Mesodermal cell (in vitro differentiated cells): ENCODE results near the gene GAP43.

Source experiments
- H3K27ac ChIP-seq: 2 replicates; pipeline ENCODE4 v1.7.0; 2013; ENCODE audit warnings: mild to moderate bottlenecking, low read depth, low read length, moderate library complexity; ENCODE audit not compliant: severe bottlenecking
- H3K36me3 ChIP-seq: 2 replicates; pipeline ENCODE4 v1.7.1; 2013; ENCODE audit warnings: mild to moderate bottlenecking, low read length, moderate library complexity; ENCODE audit not compliant: control insufficient read depth, insufficient read depth
- H3K4me1 ChIP-seq: one replicate; pipeline ENCODE4 v1.7.1; 2013; ENCODE audit warnings: mild to moderate bottlenecking, low read length; ENCODE audit not compliant: insufficient read depth, control insufficient read depth, poor library complexity, severe bottlenecking
- H3K4me3 ChIP-seq: 2 replicates; pipeline ENCODE4 v1.7.0; 2013; ENCODE audit warnings: low read length, control low read depth, mild to moderate bottlenecking; ENCODE audit not compliant: insufficient read depth, poor library complexity, severe bottlenecking; ENCODE audit errors: extremely low read depth
- H3K9me3 ChIP-seq: 2 replicates; pipeline ENCODE4 v1.7.1; 2013; ENCODE audit warnings: mild to moderate bottlenecking, low read length, moderate library complexity; ENCODE audit not compliant: control insufficient read depth
- WGBS, 2 experiments: methylation state at CpG; one replicate each; pipeline ENCODE4 v1.1.5; 2013; ENCODE audit warnings: missing lambda C conversion rate in 2 of 2; ENCODE audit not compliant: insufficient coverage in 2 of 2; 5-methylcytosine and 5-hydroxymethylcytosine counted together

Gene GAP43

DNA sequence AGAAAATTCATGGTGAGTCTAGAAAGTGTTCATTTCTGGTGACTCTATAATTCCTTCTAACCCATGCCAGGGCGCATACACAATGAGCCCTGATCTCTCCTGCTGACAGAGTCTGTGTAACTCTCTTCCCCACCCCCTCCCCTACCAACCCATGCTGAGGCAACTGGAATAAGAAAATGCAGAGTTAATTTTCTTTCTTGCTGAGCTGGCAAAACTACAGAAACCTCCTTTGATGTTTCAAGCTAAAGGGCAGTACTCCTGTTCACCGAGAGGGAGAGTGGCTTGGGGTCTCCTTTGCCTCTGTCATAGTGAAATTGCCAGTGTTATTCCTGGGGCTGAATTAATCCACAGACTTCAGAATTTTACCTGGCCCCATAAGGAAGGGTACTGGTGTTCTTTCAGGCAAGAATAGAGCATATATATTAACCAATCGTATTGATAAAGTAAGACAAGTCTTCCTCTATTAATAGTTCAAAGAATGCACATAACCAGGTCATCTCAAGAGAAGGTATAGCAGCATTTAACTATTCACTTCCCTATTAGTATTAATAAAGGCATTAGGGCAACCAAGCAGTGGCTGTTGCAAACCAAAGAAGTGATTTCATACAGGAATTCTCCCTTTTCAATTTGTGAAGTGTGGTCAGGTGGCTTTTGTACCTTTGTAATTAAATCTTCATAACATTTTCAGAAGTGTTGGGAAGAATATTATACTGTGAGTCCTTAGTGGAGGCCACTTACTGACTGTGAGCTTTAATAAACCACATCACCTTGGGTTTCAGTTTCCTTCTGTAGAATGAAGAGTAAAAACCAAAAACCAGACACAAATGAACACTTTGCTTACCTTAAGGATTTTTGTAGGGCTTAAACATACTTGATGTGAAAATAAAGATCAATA lies 4.1 kb downstream of the GAP43 start:
- Histone ChIP-seq H3K27ac (no peak overlapping the region), H3K4me1 (peaks cover 23% of the 10 kb centered on the region)
- WGBS, 2 experiments = 0% methylated on average over 1 of the region's 3 CpGs; no CpG with 5 or more reads in 1 of the 2 experiments

DNA sequence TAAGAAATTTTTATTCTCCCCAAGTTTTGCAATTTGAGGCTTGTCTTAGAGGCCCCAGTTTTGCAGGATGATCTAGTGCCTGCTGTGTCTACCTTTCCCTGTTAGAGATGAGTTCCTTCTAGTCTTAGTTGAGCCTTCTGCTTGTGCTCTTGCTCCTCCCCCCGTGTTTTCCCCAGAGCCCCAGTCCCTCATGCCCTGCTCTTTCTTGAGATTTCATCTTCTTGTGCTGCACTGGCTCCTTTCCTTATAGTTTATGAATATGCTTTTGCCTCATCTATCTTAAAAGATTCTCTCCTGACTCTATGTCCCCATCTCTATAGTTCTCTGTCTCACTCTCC lies 4.7 kb downstream of the GAP43 start:
- H3K36me3 ChIP-seq = no peaks in the 10 kb centered on the region
- H3K9me3 ChIP-seq = no peaks in the 10 kb centered on the region
- peaks cover 21% of the 10 kb centered on the region for H3K4me1 ChIP-seq
- no peak overlapping the region for H3K27ac ChIP-seq
- WGBS, 2 experiments = 33 to 63% methylated on average over 1 of the region's 1 CpG
- no peak overlapping the region for H3K4me3 ChIP-seq

More for the DNA sequence above, 4.1 kb downstream of the GAP43 start:
- Histone ChIP-seq H3K36me3 (no peaks in the 10 kb centered on the region), H3K4me3 (no peak overlapping the region), H3K9me3 (no peaks in the 10 kb centered on the region)

DNA sequence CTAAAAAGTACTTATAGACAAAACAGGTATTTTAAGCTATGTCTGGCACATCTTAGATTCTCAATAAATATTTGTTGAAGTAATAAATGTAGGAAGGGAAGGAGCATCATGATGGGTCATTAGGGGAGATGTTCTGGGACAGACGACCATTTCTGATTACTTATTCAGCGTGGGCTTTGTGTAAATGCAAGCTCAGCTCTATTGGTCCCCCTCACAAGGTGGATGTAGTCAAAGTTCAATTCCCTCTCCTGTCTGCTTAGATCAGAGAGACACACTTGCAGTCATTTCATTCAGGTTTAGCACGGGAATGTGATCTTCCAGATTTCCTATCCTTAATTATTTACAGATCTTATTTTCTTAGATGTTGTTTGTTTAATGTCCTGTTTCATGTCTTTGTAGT lies 7.5 kb downstream of the GAP43 start:
- 84 to 90% methylated on average over 2 of the region's 3 CpGs for WGBS, 2 experiments
- no peaks in the 10 kb centered on the region for H3K36me3 ChIP-seq
- no peaks in the 10 kb centered on the region for H3K9me3 ChIP-seq
- no peak overlapping the region for H3K4me3 ChIP-seq
- H3K27ac ChIP-seq = no peak overlapping the region
- peaks cover 9% of the 10 kb centered on the region for H3K4me1 ChIP-seq

DNA sequence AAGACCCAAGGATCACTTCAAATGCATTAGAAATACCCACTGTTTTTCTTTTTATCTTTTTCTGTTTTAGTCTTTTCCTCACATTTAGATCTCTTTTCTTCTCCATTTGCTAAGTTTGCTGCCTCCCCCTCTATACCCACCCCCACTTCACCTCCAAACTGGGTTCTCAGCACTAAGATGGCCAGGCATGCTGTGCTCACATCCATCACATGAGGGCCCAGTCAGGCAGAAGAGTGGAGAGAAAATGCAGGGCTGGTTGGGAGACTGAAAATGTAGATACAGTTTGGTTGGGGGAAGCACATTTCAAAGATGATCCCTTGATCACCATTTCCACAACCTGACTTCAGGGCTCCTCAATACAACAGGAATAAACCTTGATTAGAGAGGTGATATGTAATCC lies 8.7 kb downstream of the GAP43 start:
- no peak overlapping the region for H3K4me3 ChIP-seq
- no peaks in the 10 kb centered on the region for H3K9me3 ChIP-seq
- no peak overlapping the region for H3K27ac ChIP-seq
- no peaks in the 10 kb centered on the region for H3K36me3 ChIP-seq
- H3K4me1 ChIP-seq = peaks cover 3% of the 10 kb centered on the region

DNA sequence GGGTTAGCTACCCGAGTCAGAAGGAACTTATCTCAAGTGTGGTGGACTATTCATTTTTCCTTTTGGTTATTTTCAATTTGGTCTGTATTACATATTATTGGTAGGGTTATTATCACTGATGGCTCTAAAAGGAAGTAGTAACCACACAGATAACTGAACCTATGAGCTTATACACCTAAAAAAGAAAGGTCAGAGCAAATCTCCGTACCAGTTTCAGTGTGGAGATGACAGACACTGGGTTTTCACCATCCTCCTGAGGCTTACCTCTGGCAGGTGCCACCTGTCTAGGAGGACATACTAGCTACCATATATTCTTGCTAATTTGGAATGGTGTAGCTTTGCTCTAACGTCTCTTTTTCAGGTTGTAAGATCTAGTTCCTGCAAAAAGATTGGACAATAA lies 10.2 kb downstream of the GAP43 start:
- Histone ChIP-seq H3K36me3 (no peaks in the 10 kb centered on the region), H3K27ac (no peak overlapping the region), H3K4me1 (peaks cover 4% of the 10 kb centered on the region), H3K9me3 (no peaks in the 10 kb centered on the region), H3K4me3 (no peak overlapping the region)
- 100% methylated on average over 1 of the region's 3 CpGs; no CpG with 5 or more reads in 1 of the 2 experiments for WGBS, 2 experiments

DNA sequence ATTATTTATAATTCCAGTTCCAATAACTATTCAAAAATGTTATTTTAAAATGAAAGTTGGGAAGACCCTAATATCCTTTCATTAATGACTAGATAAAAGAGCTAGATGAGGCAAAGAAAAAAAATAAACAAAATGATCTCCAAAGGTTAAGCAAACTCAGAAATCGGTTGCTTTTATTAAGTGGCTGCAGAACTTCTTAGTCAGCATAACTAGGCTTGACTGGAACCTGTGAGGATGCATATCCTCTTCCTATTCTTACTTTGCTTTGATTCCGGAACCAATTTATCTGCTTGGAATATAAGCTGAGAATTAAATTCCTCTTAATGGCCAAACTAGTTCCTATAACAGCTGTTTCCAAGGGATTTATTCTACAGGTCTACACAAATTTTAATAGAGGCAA lies 10.7 kb downstream of the GAP43 start:
- H3K4me1 ChIP-seq = peaks cover 7% of the 10 kb centered on the region
- no peak overlapping the region for H3K27ac ChIP-seq
- 100% methylated on average over 1 of the region's 2 CpGs for WGBS, 2 experiments
- no peak overlapping the region for H3K4me3 ChIP-seq
- no peaks in the 10 kb centered on the region for H3K9me3 ChIP-seq
- no peaks in the 10 kb centered on the region for H3K36me3 ChIP-seq

DNA sequence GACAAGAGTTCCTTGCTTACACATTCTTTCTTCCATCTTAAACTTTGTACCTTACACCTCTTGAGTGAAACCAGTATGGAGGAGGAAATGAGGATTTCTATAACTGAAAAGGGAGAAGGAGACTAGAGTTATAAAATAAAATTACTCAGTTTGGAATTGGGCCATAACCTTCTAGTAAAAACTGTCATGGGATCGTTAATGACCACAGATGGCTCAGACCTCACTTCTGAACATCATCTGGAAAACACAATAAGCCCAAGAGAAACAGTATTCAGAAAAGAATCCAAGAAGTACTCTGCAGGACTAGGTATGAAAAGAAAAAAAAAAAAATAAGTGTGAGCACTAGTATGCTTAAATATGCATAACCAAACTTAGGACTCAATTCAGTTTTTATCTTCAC lies 12.1 kb downstream of the GAP43 start:
- WGBS, 2 experiments = no CpG with 5 or more reads among the region's 1 CpG

DNA sequence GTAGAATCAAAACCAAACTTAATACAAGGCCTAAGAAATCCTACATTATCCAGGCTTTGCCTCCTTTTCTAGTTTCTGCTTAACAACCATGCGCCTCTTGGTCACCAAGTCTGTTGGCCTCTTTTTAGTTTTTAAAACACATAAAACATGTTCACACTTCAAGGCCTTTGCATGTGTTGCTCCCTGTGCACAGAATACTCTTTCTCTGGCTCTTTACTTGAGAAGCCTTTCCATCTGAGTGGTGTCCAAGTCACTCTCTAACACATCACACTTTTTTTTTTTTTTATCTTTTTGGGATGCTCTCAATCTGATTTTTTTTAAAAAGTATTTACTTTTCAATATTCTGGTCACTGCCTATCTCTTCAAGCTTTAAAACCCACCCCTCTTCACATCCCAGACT lies 14.9 kb downstream of the GAP43 start:
- peaks cover 11% of the 10 kb centered on the region for H3K4me1 ChIP-seq
- no peaks in the 10 kb centered on the region for H3K9me3 ChIP-seq
- 100% methylated on average over 1 of the region's 1 CpG for WGBS, 2 experiments
- no peak overlapping the region for H3K4me3 ChIP-seq
- no peak overlapping the region for H3K27ac ChIP-seq
- no peaks in the 10 kb centered on the region for H3K36me3 ChIP-seq

More for the DNA sequence above, 12.1 kb downstream of the GAP43 start:
- Histone ChIP-seq H3K4me3 (no peak overlapping the region), H3K9me3 (no peaks in the 10 kb centered on the region), H3K36me3 (no peaks in the 10 kb centered on the region), H3K4me1 (peaks cover 8% of the 10 kb centered on the region), H3K27ac (no peak overlapping the region)

DNA sequence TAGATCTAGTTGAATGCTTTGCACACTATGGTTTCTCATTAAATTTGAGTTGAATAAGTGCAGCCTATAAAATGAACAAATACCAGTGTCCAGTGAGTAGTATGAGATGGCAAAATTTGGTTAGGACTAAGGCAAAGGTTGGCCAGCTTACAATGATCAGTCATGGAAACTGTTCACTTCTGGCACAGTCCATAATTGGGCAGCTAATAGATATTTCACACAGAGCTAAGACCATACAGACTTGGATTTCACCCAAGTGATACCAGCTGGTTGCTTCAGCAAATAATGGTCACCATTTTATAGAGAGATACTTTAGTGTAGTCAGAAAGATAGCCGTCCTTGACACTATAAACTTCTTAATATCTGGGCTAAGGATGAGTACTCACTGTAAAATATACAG lies 15.7 kb downstream of the GAP43 start:
- no CpG with 5 or more reads among the region's 1 CpG for WGBS, 2 experiments
- Histone ChIP-seq H3K27ac (no peak overlapping the region), H3K4me1 (peaks cover 11% of the 10 kb centered on the region), H3K4me3 (no peak overlapping the region), H3K9me3 (no peaks in the 10 kb centered on the region), H3K36me3 (no peaks in the 10 kb centered on the region)

DNA sequence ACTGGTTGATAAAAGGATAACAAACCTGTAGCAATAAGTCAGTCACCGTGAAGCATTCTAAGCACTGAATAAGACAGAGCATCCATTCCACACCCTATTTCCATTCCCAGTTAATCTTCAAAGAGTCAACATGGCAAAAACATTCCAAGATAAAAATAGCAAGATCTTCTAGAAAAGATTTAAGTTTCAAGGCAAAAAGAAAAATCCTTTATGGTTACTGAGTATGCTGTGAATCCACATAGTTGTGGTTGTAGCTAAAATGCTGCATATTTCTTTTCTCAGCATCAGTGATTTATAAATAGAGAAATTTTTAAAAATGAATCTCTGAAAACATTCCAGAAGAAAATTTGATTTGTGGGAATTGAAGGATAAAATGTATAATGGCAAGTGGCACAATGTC lies 21.1 kb downstream of the GAP43 start:
- no CpG with 5 or more reads among the region's 1 CpG for WGBS, 2 experiments
- Histone ChIP-seq H3K4me3 (no peak overlapping the region), H3K27ac (no peak overlapping the region)

DNA sequence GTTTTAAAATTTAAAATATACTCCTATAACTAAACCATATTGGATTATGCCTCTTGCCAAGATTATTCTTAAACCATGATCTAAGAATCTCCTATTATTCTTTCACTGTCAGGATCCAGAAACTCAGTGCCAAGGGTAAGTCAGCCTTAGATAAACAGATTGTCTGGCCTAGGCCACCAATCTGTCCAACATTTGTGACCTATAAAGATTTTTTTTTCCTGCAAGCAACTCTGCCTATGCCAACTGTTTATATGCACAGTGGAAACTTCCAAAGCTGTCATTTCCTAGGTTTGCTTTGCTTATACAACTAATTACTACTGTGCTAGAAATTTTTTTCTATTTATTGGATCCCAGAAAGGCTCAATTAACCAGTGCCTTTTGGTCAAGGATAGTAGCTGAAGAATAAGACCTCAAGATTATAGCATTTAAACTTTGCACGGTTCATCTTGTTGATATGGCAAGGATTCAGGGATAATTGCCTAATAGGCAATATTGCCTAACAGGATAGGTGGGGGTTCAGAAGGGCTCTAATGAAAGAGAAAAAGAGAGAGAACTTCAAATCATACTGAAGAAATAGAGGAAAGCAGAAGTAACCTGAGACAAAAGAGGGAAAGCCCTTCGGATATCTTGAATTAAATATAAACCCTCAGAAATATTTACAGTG lies 22.8 kb downstream of the GAP43 start:
- H3K4me1 ChIP-seq = no peaks in the 10 kb centered on the region
- no peak overlapping the region for H3K4me3 ChIP-seq
- no peaks in the 10 kb centered on the region for H3K36me3 ChIP-seq
- H3K9me3 ChIP-seq = no peaks in the 10 kb centered on the region
- H3K27ac ChIP-seq = no peak overlapping the region
- WGBS, 2 experiments = 100% methylated on average over 1 of the region's 2 CpGs; no CpG with 5 or more reads in 1 of the 2 experiments

More for the DNA sequence above, 21.1 kb downstream of the GAP43 start:
- no peaks in the 10 kb centered on the region for H3K36me3 ChIP-seq
- peaks cover 4% of the 10 kb centered on the region for H3K4me1 ChIP-seq
- H3K9me3 ChIP-seq = no peaks in the 10 kb centered on the region
